ENCODE results near the gene BAZ1A. TPM values are rescaled to one million over a fixed set of nuclear protein-coding genes. Genes with fewer than 3 reads are reported as not detected.

The BAZ1A gene
- total RNA-seq, 1 experiment from 2014 or later = 17.8 TPM

DNA sequence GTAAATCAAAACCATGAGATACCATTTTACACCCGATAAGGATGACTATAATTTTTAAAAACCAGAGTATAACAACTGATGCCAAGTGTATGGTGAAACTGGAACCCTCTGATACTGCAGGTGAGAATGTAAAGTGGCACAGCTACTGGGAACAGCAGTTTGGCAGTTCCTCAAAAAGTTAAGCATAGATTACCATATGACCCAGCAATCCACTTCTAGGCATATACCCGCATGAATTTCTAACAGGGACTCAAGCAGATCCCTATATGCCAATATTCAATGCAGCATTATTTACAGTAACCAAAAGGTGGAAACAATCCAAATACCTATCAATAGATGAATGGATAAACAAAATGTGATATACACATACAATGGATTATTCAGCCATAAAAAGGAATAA, 57.4 kb downstream of the BAZ1A start:
- no peaks in the 10 kb centered on the region for H3K79me1 ChIP-seq (ENCODE audit: insufficient read depth, low read depth, low read length, poor library complexity, severe bottlenecking)
- peaks cover 5 to 18% (median 7%) of the 10 kb centered on the region in 3 experiments; a peak in 5 of 7 replicates for H3K36me3 Mint-ChIP-seq (ENCODE audit: insufficient read depth in 1 of 3, low read depth in 3 of 3)

More for the DNA sequence above, 57.4 kb downstream of the BAZ1A start:
- no peak for DNase-seq
- Mint-ChIP-seq H3K27ac (no peak overlapping the region), H3K4me1 (no peaks in the 10 kb centered on the region), H3K9me3 (no peaks in the 10 kb centered on the region), H3K27me3 (ENCODE audit: low read depth) (no peaks in the 10 kb centered on the region), H3K4me3 (no peak overlapping the region)
- Histone ChIP-seq H2AK5ac (ENCODE audit: insufficient read length, low read length) (no peak overlapping the region), H3K4me2 (ENCODE audit: insufficient read depth, insufficient read length, low read length) (no peak overlapping the region), H4K20me1 (ENCODE audit: control insufficient read depth, insufficient read depth, insufficient read length) (no peaks in the 10 kb centered on the region), H3K9ac (ENCODE audit: extremely low read depth, insufficient read length, low read length) (no peak overlapping the region), H3T11ph (ENCODE audit: low read length) (no peak overlapping the region), H3K56ac (ENCODE audit: insufficient read length, low read depth, low read length) (no peak overlapping the region), H3K79me2 (ENCODE audit: insufficient read depth, low read length) (no peaks in the 10 kb centered on the region), H4K8ac (replicated peaks; ENCODE audit: insufficient read length, low read depth, low read length) (no peak overlapping the region), H3K23ac (ENCODE audit: insufficient read length, low read depth, low read length) (no peak overlapping the region), H2AFZ (ENCODE audit: low read length) (no peak overlapping the region), H2BK120ac (ENCODE audit: low read depth, low read length, poor library complexity, severe bottlenecking) (no peak overlapping the region), H2BK20ac (ENCODE audit: low read depth, low read length, poor library complexity, severe bottlenecking) (no peak overlapping the region), H3K14ac (ENCODE audit: insufficient read depth, low read length) (no peak overlapping the region), H3K27ac (ENCODE audit: insufficient read length, low read depth, low read length) (no peak overlapping the region), H2BK12ac (ENCODE audit: insufficient read length, low read depth, low read length) (no peak overlapping the region), H3K18ac (ENCODE audit: insufficient read length, low read depth, low read length) (no peak overlapping the region), H3K27me3 (ENCODE audit: insufficient read depth, low read length) (no peaks in the 10 kb centered on the region), H3K9me3 (ENCODE audit: control insufficient read depth, low read depth, low read length) (no peaks in the 10 kb centered on the region), H2BK5ac (ENCODE audit: insufficient read length, low read length) (no peak overlapping the region), H4K91ac (ENCODE audit: insufficient read length, low read depth, low read length) (no peak overlapping the region), H4K5ac (ENCODE audit: insufficient read length, low read depth, low read length) (no peak overlapping the region), H3K4me1 (ENCODE audit: insufficient read depth, low read length) (no peaks in the 10 kb centered on the region), H3K23me2 (ENCODE audit: insufficient read length, low read depth, low read length, poor library complexity, severe bottlenecking) (no peaks in the 10 kb centered on the region), H3K4ac (ENCODE audit: low read depth, low read length) (no peak overlapping the region), H2BK15ac (ENCODE audit: low read depth, low read length) (no peak overlapping the region)
- TF ChIP-seq, protein P1, sequence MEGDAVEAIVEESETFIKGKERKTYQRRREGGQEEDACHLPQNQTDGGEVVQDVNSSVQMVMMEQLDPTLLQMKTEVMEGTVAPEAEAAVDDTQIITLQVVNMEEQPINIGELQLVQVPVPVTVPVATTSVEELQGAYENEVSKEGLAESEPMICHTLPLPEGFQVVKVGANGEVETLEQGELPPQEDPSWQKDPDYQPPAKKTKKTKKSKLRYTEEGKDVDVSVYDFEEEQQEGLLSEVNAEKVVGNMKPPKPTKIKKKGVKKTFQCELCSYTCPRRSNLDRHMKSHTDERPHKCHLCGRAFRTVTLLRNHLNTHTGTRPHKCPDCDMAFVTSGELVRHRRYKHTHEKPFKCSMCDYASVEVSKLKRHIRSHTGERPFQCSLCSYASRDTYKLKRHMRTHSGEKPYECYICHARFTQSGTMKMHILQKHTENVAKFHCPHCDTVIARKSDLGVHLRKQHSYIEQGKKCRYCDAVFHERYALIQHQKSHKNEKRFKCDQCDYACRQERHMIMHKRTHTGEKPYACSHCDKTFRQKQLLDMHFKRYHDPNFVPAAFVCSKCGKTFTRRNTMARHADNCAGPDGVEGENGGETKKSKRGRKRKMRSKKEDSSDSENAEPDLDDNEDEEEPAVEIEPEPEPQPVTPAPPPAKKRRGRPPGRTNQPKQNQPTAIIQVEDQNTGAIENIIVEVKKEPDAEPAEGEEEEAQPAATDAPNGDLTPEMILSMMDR (conservative IDR thresholded peaks at IDR 0.05) = no peak
- WGBS (ENCODE audit: extremely low coverage, insufficient read length, low lambda C conversion rate) = no CpG with 5 or more reads among the region's 2 CpGs
